PC-3 (cell line): ENCODE results near the gene TRIB2.

Source experiments
- EZH2 ChIP-seq: fragments of 300-600 bp; sonication (generic); IDR thresholded peaks from one replicate; pipeline ENCODE4 v1.6.1; 2017; ENCODE audit warnings: antibody characterized with exemption, mild to moderate bottlenecking, low read length; ENCODE audit not compliant: unreplicated experiment
- EZH2phosphoT487 ChIP-seq: fragments of 300-600 bp; sonication (generic); IDR thresholded peaks from 2 replicates; pipeline ENCODE4 v1.6.1; 2018; ENCODE audit warnings: mild to moderate bottlenecking, antibody characterized with exemption, low read length, borderline replicate concordance
- TF ChIP-seq, protein P1 (sequence below): fragments of 300-600 bp; sonication (generic); conservative IDR thresholded peaks from 2 replicates; pipeline ENCODE4 v1.5.1; 2017; ENCODE audit warnings: antibody characterized with exemption, low read depth, mild to moderate bottlenecking, low read length

DNA sequence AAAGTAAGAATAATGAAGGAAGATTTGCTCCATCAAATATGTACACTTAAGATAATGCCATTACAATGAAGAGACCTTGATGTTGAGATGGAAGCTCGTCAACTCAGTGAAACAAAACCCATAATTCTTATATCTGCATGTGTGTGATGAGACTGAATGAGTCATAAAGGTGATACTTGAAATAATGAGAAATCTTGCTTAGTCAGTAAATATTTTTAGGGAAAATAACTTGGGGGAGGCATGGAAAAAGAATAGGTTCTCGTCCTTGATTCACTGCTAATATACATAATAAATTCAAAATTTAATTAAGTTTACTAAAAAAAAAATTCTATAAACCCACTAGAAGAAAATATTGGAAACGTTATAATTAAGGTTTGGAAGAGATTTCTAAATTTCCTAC, 75.2 kb downstream of the TRIB2 start:
- TF ChIP-seq EZH2 = no peak
- TF ChIP-seq, protein P1, sequence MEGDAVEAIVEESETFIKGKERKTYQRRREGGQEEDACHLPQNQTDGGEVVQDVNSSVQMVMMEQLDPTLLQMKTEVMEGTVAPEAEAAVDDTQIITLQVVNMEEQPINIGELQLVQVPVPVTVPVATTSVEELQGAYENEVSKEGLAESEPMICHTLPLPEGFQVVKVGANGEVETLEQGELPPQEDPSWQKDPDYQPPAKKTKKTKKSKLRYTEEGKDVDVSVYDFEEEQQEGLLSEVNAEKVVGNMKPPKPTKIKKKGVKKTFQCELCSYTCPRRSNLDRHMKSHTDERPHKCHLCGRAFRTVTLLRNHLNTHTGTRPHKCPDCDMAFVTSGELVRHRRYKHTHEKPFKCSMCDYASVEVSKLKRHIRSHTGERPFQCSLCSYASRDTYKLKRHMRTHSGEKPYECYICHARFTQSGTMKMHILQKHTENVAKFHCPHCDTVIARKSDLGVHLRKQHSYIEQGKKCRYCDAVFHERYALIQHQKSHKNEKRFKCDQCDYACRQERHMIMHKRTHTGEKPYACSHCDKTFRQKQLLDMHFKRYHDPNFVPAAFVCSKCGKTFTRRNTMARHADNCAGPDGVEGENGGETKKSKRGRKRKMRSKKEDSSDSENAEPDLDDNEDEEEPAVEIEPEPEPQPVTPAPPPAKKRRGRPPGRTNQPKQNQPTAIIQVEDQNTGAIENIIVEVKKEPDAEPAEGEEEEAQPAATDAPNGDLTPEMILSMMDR = no peak
- no peak for TF ChIP-seq EZH2phosphoT487
